HG02852 (cell line): ENCODE results near the gene RAD51C.
"Not testable (repeated sequence)": the region's sequence is repeated elsewhere in the genome, so short reads cannot be mapped to it uniquely, and the experiment has no call there.

ENCODE experiments used
- ATAC-seq: cut with Tn5 transposase; IDR thresholded peaks from one replicate; pipeline ENCODE4 v1.9.1; 2021; ENCODE audit warnings: mild to moderate bottlenecking, moderate library complexity; ENCODE audit not compliant: unreplicated experiment

RAD51C gene

DNA sequence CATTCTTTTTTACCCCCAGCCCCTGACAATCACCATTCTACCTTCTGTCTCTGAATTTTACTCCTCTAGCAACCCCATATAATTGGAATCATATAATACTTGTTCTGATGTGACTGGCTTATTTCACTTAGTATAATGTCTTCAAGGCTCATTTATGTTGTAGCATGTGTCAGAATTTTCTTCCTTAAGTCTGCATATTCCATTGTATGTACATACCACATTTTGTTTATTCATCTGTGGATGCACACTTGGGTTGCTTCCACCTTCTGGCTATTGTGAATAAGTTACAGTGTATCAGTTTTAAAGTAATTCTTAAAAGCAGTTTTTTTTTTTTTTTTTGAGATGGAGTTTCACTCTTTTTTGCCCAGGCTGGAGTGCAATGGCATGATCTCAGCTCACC is 38.5 kb downstream of the RAD51C start:
- ATAC-seq, result no peak

DNA sequence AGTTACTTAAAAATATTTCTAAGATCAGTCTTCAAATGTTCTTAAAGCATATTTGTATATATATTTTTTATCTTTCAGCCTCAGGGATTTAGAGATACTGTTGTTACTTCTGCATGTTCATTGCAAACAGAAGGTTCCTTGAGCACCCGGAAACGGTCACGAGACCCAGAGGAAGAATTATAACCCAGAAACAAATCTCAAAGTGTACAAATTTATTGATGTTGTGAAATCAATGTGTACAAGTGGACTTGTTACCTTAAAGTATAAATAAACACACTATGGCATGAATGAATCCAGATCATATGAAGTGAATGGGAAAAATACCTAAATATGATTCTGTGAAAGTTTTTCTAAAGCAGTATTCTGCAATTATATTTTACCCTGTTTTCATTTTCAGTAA is 41.6 kb downstream of the RAD51C start:
- ATAC-seq, result no peak

DNA sequence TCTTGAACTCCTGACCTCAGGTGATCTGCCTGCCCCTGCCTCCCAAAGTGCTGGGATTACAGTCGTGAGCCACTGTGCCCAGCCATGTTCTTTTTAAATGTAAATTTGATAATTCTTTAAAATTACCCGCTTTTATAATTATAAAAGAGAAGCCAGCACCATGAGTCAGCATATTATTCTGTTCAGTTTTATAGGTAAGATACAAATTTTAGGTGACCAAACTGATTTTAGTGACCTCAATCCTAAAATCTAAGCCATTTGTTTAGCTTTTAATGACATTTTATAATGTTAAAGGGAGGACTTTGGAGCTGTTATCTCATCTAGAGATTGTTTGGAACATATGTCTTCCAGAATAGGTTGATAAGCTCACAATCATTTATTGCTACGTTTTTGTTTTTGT is 42.4 kb downstream of the RAD51C start:
- ATAC-seq, result no peak

DNA sequence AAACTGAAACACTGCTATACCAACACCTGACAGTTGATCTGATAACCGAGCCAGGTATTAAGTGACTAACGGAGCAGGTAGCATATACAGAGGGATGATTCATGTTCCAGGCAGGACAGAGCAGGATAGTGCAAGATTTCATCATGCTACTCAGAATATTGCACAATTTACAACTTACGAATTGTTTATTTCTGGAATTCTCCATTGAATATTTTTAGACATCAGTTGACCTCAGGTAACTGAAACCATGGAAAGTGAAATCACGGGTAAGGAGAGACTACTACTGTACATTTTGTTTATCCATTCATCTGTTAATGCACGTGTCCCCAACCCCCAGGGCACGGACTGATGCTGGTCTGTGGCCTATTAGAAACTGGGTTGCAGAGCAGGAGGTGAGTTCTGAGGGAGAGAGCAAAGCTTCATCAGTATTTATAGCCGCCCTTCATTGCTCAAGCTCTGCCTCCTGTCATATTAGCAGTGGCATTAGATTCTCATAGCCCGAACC is 48.8 kb downstream of the RAD51C start:
- ATAC-seq, result no peak

DNA sequence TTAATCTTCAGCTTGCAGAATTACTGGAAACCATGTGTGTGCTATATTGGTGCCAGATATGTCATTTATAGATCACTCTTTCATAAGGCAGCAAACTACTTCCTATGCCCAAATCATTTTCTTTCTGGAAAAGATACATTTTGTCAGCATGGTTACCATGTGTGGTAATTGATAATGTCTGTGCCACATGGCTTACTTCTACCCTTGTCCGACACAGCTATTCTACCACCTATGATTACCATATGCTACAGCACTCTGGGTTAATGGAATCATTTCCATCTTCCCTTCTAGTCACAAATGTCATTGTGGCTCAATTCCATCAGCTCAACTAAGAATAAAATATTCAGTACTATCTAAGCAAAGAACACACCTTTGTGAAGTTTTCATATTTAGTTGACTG is 55.3 kb downstream of the RAD51C start:
- ATAC-seq, result no peak

DNA sequence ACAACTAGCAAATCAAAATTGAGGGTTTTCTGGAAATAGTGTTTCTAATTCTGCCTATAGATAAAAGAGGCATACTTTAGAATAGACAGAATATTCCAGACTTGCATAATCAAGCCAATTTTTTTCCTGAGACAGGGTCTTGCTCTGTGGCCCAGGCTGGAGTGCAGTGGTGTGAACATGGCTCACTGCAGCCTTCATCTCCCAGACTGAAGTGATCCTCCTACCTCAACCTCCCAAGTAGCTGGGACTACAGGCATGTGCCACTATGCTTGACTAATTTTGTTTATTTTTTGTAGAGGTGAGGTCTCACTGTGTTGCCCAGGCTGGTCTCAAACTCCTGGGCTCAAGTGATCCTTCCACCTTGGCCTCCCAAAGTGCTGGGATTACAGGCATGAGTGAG is 57.2 kb downstream of the RAD51C start:
- ATAC-seq, result not testable (repeated sequence)

DNA sequence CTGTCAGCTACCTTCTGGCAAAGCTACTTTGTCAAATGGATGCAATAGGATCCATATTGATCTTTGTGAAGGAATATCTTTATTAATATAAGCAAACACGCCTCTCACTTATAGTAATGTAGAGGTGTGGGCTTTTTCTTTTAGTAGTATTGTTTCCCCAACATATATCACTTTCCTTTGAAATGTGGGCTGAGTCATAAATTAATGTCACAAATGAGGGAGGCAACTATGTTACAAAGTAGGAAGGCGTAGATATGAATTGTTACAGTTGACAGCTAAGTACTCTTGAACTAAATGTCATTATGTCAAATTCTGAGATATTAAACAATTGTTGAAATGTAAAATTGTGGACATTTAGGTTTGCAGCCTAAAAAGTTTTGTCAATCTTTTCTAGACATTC is 60.6 kb downstream of the RAD51C start:
- no peak for ATAC-seq

DNA sequence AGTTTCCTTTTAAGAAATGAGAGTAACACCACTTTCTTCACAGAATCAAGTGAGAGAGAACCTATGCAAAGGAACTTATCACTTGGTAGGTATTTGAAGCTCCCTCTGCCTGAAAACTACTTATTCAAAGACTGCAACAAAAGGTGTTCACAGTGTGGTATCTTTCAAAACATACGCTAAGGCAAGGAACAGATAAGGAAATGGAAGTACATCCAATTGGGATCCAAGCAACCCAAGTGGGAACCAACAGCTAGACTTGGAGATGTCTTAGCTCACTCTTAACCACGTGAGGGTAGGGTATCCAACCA is 62.8 kb downstream of the RAD51C start:
- ATAC-seq, result no peak

DNA sequence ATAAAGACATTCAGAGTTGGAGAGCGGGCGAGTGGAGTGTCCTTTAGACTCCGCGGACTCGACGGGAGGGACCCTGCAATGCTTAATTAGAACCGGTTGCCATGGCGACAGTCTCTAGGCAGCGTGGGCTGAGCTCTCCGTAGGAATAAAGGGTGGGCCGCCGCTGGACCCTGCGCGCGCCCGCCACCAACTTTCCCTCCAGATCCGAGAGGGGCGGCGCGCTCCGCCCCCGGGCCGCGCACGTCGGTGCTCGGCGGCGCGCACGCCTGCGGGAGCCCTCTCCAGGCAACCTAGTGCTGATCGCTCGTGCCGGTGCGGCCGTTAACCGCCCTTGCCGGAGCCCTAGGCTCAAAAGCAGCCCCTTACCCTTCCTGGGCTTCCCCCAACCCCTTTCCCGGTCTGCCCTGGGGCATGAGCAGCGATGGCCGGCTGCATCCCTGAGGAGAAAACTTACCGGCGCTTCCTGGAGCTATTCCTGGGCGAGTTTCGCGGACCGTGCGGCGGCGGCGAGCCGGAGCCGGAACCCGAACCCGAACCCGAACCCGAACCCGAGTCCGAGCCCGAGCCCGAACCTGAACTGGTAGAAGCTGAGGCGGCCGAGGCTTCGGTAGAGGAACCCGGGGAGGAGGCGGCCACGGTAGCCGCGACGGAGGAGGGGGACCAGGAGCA is 63.3 kb downstream of the RAD51C start, which contains the start of gene PPM1E:
TSS of gene PPM1E (plus strand) at position 278 of the 669 bp plus-strand sequence.
- peak; percentile 68 for ATAC-seq

DNA sequence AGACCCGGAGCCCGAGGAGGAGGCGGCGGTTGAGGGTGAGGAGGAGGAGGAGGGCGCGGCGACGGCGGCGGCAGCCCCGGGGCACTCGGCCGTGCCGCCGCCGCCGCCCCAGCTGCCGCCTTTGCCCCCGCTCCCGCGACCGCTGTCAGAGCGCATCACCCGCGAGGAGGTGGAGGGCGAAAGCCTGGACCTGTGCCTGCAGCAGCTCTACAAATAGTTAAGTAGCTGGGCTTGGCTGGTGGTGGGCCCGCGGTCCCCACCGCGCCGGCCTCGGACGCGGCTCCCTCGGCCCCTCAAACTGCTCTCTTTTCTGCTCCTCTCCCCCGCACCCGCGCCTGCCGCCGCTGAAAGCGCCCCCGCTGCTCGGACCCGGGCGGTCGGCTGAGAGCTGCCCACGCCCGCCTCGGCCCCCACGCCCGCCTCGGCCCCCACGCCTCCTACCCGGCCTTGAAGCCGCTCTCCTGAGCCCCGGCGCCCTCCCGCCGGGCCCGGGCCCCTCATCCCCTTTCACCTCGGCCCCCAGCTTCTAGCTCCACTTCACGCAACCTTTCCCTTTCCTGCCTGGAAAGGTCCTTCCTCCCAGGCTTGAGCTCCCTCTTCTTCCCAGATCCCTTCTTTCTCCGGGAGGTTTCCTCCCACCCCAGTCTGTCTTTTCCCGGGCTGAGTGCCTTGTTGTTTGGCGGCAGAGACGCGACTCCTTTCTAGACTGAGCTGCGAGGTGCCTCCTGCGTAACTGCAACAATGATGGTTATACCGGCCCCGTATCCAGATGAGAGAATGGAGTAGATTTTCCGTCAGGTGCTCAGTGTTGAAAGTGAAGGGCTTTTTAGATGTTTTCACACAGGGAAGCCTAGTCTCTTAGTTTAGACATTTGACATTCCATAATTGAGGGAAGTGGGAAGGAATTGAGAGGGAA is 64.1 kb downstream of the RAD51C start:
- no peak for ATAC-seq

DNA sequence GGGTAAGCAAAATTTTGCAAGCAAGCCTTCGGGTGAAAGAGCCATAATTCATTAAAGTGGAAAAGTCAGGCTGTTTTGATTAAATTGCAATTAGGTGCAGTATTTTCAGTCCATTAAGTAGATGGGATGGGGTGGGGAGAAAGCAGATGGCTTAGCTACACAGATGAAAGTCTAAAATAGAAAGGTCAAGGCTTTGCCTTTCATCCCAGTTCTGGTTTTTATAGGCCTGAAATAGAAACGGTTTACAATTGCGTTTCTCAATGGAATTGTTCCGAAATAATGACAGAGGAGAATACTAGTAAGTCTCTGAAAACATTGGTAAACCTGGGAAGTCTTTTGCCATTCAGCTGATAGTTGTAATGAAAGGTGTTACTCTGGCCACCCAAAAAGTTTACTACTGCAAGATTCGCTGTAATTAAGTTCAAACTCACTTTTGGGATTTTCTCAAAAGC is 64.8 kb downstream of the RAD51C start:
- ATAC-seq, result no peak

DNA sequence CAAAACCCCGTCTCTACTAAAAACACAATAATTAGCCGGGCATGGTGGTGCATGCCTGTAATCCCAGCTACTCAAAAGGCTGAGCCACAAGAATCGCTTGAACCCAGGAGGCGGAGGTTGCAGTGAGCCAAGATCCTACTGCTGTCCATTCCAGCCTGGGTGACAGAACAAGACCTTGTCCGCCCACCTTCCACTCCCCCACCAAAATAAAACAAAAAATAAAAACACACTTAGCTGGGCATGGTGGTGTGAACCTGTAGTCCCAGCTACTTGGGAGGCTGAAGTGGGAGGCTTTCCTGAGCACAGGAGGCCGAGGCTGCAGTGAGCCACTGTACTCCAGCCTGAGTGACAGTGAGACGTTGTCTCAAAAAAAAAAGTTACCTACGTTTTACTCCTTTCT is 66.5 kb downstream of the RAD51C start:
- ATAC-seq, result no peak

DNA sequence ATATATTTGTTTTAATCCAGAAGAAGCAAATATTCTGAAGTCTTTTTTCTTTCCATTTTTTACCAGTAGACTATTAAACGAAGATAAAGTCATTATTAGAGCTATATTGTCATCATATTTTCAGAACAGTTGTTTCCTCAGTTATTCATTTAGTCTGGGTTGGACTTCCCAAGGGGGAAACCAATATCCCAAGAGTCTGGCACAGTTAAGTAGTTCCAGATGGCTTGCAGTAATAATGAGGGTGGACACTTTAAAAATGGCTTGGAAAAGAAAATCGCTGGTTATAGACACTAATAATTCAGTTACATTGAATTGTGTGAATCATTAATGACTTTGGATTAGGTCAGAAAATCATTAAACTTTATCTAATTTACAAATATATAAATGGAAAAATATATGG is 67.1 kb downstream of the RAD51C start:
- ATAC-seq, result no peak

DNA sequence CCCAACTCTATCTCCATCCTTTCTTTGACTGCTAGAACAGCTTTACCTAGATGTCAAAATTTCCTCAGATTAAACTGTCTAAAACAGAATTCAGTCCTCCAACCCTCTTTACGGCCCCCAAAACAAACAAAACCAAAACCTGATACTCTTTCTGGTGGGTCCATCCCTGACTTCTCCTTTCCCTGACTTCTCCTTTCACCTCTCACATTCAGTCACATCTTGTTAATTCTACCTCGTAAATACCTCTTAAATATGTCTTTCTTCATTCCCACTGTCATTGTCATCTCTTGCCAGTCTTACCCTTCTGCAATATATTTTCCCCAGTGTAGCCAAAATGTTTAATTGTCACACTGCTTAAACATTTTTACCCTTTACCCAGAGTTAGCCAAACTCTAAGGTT is 67.8 kb downstream of the RAD51C start:
- no peak for ATAC-seq

DNA sequence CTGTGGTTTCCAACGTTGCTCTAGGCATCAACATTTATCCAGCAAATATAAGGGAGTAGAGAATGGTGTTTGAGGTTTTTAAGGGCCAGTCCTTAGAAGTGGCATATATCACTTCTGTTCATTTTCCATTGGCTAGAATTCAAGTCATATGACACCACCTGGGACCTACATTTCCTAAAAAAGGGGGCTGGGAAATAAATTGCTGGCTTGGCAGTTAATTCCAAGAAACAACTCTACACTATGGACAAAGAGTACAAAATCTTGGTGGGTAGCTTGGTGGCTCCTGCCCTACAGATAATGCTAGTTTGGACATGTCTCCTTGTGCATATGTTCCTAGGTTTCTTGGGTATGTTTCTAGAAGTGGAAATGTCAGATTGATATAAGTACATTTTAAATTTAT is 70.9 kb downstream of the RAD51C start:
- no peak for ATAC-seq

DNA sequence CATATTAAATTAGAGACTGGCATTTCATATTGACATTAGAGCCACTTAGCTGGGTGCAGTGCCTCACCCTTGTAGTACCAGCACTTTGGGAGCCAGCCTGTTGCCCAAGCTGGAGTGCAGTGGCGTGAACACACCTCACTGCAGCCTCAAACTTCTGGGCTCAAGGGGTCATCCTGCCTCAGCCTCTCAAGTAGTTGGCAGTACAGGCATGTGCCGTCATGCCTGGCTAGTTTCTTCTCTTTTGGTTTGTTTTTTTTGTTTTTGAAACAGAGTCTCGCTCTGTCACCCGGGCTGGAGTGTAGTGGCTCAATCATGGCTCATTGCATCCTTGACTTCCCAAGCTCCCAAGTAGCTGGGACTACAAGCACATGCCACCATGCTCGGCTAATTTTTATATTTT is 72.0 kb downstream of the RAD51C start:
- ATAC-seq, result no peak

DNA sequence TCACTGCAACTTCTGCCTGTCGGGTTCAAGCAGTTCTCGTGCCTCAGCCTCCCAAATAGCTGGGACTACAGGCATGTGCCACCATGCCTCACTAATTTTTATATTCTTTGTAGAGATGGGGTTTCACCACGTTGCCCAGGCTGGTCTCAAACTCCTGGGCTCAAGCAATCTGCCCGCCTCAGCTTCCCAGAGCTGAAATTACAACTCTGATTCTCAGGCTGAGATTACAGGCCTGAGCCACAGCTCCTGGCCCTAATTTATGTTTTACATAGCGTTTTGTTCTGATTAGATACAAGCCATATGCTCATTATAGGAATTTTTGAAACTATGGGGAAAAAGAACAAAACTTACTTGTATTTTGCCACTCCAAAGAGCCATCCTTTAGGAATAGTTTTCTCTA is 86.1 kb downstream of the RAD51C start:
- not testable (repeated sequence) for ATAC-seq

DNA sequence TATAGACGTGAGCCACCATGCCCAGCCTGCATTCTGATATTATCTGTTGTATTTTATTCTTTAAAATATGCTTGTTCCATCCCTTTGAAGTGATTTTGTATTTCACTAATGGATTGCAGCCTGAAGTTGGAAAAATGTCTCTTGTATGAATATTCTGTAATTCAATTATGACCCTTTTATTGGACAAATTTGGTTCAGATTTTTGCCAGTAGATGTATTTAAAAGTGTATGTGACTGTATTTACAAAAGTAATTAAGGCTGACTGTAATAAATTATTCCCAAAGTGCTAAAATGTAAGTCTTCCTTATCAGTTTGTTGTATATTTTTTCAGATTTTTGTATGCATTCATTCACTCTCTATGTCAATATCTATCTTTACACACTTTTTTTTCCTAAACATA is 87.0 kb downstream of the RAD51C start:
- no peak for ATAC-seq

DNA sequence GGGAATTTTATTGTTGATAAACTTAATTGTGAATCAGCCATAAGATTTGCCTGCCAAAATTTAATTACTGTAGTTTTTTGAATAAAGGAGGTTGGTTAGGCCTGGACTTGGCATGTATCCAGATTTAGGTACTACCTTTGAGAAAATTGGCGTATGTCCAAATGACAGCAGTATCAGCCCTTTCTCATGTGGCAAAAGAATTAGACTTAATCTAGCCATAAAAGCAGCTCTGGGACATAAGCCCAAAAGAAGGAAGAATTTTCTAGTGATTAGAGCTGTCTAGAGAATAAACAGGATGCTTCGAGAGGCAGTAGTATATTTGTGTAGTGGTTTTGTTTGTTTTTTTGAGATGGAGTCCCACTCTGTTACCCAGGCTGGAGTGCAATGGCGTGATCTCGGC is 91.0 kb downstream of the RAD51C start:
- ATAC-seq, result no peak

DNA sequence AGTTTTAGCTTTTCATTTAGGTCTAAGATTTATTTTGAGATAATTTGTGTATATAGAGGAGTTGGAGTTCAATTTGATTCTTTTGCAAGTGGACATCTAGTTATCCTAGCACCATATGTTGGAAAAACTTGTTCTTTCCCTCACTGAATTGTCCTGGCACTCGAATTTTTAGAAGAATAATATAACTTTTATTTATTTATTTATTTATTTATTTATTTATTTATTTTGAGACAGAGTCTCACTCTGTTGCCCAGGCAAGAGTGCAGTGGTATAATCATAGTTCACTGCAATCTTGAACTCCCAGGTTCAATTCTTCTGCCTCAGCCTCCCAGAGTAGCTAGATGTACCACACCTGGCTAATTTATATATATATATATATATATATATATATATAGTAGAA is 92.7 kb downstream of the RAD51C start:
- no peak for ATAC-seq
